HG03196 (cell line): Measurements from ENCODE around the gene TIRAP.
"Not testable (repeated sequence)": the region's sequence is repeated elsewhere in the genome, so short reads cannot be mapped to it uniquely, and the experiment has no call there.

ENCODE experiments used
- ATAC-seq: cut with Tn5 transposase; IDR thresholded peaks from one replicate; pipeline ENCODE4 v1.9.1; 2021; ENCODE audit not compliant: unreplicated experiment

TIRAP gene

DNA sequence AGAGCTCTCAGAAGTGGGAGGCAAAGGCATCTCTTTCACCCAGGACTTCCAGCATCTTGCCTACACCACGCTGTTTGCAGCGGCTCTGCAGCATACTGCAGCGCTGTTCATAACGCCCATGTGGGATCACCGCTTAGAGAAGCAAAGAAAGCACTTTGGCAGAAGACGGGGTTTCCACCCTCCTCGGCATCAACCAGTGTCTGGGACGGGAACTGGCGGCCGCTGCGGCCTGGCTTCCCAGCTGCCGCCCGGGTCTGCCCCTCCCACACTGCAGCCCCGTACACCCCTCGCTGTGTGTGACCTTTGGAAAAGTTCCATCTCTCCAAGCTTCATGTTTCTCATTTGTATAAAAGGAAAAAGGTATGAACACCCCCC, 545 bp upstream of the TIRAP start:
- no peak for ATAC-seq

DNA sequence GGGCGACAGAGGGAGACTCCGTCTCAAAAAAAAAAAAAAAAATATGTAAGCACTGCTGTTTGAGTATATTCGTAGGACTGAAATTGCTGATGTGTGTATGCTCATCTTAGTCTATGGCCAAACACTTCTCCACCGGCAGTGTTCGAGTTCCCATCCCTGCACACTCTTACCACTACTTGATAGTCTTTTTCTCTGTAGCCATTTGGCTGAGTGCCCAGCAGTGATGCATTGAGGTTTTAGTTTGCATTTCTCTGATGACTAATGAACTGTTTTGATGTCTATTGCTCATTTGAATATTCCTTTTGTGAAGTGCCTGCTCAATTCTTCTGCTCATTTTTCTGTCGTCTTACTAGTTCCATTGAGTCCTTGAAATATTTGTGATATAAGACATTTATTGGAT, 1.9 kb downstream of the TIRAP start:
- ATAC-seq: peak; percentile 40

DNA sequence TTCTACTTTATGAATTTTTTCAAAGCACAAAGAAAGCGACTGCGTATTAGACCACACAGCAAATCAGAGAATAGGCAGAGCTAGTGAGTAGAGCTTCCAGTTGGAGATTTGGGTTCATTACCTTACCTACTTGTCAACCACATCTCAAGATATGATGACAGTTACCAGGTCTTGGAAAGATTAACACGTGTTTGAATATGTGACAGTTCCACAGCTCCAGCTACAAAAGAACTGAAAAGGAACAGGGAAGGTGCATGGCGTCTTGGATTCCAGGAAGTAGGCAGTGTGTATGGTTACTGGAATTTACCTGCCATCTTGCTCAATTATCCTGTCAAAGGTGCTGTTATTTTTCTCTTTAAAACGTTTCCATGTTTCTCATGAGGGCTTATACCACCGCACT, 5.3 kb downstream of the TIRAP start:
- ATAC-seq: no peak

DNA sequence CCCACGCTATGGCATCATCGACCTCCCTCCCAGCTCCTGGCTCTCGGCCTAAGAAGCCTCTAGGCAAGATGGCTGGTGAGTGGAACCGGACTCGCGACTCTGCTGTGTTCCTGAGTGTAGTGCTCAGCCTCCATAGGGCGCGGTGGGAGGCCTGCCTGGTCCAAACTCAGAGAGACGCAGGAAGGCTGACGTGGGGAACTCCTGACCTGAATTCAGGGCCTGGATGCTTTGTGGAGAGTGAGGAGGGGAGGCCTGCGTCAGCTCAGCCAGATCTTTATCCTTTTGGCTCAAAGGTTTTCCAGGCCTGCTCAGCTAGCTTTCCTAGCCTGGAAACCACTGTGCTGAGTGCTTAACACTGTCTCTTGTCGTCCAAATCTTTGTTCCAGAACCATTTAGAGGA, 8.0 kb downstream of the TIRAP start:
- ATAC-seq: no peak

DNA sequence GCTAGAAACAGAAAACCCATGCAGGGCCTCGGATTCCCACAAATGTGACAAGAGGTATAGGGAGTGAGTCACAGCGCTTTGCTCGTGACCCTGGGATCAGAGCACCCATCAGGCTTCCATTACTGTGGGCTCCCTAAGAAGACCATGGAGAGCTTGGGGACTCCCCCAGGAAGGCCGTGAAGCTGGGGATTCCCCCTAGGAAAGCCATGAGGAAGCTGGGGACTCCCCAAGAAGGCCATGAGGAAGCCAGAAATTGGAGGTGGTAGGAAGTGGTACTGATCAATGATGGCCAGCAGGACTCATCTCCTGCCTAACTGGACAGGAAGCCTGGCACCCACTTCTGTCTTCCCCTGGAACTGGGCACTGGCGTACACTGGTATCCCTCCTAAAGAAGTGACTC, 10.8 kb downstream of the TIRAP start:
- no peak for ATAC-seq

DNA sequence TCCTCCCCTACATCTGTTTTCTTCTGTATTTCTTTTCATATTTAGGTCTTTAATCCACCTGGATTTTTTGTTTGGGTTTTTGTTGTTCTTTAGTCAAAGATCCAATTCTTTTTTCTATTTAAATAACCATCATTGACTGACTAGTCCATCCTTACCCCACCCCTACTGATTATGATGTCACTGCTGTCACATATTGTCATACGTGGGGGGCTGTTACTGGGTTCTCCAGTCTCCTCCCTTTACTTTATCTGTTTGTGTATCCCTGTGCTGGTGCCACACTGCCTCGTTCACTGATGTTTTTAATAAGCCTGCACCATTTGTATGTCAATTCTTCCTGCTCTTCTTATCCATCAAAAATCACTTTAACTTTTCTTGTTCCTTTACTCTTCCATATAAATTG, 14.1 kb downstream of the TIRAP start:
- no peak for ATAC-seq

DNA sequence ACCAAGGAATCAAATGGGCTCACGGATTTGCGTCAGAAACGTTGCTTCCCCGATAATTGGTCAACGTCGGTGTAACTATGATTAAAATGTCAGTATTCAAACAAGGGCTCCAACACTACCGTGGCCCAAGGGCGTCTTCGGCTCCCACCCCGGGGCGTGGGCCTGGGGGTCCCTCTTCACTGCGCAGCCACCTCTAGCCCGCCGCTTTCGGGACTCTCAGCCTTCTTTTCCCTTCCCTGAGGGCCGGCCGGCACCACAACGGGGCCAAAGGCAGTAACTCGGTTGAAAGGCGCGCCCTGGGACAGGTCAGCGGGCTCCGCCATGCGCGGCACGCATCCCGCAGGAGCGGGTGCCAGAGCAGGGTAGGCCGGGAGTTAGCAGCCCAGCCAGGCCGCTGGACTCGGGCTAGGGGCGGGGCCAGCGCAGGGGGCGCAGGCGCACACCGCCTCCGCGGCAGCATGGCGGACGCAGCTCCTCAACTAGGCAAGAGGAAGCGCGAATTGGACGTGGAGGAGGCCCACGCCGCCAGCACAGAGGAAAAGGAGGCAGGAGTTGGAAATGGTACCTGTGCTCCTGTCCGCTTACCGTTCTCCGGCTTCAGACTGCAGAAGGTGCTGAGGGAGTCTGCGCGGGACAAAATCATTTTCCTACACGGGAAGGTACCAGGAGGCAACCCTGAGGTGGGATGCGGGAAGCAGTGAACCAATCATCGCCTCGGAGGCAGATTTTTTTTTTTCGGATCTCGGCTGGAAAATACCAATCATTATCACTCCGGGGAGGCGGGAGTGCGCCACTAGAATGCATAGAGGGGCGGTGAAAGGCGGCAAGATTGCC, 20.9 kb downstream of the TIRAP start, which contains the start of gene DCPS:
TSS of gene DCPS (plus strand) at position 438 of the 834 bp plus-strand sequence. CDS start at position 459, 21 bp downstream.
- peak; percentile 92 for ATAC-seq

DNA sequence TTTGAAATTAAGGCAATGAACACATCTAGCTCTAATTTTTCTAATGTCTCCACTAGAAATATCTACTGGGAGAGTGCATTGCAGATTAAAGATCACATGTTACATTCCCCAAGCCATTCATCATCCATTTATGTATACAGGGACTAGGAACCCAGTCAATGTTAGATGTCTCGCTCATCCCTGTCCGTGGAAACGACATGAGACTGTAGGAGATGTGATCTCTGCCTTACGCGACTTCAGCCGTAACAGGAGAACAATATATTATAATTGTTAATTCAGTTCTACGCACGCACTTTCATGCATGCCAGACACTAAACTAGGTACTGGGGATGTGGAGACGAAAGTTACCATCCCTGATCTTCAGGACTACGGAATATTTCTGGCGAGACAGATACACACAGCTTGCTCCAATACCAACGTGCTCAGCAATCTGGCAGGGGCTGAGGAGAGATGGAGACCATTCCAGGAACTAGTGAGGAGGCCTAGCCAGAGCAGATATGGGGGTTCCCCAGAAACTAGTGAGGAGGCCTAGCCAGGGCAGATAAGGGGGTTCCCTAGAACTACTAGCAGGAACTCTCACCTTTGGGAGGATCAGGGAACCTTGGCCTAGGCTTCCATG, 21.7 kb downstream of the TIRAP start:
- no peak for ATAC-seq

DNA sequence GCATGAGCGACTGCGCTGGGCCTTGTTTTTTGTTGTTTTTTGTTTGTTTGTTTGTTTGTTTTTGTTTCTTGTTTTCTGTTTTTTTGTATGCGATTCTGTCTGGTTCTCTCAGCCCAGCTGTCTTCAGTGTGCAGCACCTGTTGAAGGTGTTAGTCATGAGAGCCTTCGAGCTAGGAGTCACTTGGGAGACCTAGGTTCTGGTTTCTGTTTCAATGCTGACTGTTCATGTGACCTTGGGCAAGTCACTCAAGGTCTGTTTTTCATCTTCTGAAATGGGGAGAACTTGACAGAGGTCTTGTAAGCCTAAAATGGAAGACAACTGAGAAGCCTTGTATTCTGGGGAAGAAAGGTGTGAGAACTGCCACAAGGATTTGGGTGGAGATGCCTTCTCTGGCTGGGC, 22.8 kb downstream of the TIRAP start:
- ATAC-seq: peak; percentile 43

DNA sequence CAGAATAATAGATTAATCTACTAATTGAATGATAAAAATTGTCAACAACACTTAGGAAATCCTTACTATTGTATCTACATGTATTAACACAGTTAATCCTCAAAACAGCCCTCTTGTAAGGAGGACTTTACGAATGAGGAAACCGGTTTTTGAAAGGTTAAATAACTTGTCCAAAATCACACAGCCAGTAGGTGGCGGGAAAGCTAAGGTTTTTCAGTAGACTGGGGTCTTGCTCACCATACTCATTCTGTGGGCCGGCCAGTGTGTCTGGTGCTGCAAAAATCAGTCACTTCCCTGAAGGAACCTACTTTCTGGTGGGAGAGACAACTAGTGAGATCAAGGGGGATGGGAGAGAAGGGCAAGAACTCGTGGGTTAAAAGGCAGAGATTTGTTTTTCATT, 24.8 kb downstream of the TIRAP start:
- no peak for ATAC-seq

DNA sequence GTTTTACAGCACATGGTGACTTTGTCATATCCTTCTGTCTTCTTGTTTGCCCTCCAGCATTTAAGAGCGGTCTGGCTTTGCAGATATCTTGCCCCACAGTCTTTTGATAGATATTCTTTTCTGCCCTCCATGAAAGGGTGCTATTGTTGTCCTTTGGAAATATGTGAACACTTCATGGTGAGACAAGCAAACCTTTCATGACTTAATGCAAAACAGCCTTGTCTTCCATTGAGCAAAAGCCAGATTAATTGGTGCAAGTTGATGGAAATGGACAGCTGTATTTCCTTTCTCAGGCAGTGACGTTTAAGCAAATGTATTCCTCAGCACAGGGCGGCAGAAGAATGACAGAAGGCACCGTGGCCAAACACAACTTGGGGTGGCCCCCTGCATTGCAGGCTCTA, 25.4 kb downstream of the TIRAP start:
- no peak for ATAC-seq

DNA sequence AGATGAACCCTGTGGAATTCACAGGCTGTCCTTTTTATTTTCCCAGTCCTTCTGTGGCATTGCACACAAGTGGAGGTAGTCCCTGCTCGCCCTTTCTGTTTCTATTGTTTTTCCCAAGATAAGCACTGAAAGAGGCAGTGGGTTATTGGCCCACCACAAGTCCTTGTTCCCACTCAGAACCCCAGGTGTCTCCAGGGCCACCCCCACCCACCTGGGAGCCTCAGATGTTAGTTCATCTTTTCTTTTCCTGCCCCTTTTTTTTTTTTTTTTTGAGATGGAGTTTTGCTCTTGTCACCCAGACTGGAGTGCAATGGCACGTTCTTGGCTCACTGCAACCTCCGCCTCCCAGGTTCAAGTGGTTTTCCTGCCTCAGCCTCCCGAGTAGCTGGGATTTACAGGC, 25.9 kb downstream of the TIRAP start:
- not testable (repeated sequence) for ATAC-seq

DNA sequence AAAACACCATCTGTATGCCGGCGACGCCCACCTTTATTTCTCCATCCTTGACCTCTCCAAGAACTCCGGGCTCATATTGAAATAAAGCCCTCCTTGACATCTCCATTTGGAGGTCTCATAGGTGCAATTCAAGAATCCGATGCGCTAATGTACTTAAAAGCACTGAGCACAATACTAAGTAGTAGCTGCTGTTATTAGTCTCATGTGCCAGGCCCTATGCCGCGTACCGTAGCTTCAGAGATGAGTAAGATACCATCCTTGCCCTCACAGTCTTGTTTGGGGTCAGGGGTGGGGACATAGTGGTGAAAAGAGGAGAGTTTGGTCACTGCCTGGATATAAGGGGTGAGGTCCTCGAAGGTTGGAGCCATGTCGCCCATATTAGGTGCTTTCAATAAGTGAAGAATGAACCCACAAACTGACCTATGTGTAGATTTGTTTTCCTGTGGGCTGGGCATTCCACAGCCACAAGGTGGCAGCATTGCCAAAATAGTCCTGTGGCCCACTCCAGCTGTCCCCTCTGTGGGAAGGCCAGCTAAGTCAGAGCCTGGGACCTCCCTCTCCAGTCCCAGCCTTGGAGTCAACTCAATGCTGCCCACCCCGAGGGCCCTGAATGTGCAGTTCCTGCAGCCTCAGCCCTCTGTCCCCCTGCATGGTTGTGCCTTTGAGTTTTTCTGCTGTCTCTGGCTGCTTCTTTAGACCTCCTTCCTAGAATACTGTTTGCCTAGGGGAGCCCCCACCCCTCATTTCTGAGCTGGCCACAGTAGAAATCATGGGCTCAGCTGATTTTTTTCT, 27.5 kb downstream of the TIRAP start:
- ATAC-seq: peak; percentile 46

DNA sequence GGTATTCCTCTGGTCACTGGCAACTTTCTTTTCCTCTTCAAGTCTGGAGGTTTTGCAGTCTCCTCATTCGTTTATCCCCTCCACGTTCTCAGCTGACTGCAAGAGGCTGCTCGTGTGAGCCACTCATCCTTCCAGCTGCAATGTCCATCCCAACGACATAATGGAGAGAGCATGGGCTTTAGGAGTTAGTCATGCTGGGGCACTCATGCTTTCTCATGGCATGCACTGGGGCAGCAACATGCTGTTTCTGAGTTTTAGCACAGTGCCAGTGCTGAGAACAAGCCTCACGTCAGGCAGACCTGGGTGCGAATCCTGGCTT, 28.1 kb downstream of the TIRAP start:
- ATAC-seq: no peak

DNA sequence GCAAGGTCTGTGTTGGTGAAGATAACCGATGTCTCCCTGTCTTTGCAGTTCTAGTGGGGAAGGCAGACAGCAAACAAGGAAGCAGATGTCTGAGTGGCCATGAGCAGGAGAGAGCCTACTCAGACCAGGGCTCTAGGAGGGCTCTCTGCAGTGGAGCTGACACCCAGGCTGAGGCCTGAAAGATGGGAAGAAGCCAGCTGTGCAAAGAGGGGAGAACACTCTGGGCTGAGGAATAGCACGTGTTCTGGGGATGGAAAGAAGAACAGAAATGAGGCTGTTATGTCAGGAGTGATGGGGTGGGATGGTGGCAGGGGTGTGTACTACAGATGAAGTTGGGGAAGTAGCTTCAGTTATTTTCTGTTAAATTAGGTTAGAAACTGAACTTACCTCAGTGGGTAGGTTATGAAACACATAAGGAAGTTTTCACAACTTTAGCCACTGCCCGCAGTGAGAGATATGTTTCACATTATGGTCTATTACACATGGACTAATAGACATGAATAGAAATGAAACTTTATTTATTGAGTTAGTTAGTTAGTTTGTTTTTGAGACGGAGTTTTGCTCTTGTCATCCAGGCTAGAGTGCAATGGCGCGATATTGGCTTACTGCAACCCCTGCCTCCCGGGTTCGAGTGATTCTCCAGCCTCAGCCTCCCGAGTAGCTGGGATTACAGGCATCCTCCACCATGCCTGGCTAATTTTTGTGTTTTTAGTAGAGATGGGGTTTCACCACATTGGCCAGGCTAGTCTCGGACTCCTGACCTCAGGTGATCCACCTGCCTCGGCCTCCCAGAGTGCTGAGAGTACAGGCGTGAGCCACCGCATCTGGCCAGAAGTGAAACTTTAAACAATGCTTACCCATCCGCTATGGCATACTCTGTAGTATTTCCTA, 28.8 kb downstream of the TIRAP start:
- ATAC-seq: peak; percentile 65

DNA sequence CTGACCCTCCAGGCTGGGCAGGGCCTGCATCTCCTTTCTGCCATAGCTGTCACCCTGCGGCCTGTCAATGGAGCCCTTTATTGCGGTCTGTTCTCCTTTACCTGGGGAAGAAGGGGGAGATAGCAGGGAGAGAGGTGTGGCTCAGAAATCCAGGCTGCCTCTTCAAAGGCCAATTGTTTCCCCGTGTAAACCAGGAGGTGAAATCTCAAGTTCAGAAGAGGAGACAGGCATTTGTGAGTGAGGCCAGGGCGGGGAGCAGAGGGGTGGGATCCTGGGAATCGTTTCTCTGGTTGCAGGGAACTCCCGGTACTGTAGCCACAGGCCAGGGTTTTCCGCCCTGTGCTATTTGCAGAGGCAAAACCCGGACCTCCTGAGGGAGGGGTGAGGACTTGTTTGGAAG, 30.1 kb downstream of the TIRAP start:
- ATAC-seq: no peak

DNA sequence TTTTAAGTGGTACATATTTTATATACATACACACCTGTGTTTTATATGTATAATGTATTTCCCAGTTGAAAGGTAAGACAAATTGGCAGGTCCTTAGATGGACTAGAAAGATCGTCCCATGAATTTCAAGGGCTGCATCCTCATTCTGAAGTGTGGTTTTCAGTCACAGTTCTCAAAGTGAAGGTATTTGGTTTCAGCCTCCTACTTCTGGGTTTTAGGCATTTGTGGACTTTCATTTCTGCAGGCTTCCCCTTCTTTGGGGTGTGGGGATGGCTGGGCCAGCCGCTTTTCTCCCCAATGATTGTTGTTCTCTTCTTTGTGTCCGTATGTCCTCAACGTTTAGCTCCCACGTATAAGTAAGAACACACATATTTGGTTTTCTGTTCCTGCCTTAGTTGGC, 30.9 kb downstream of the TIRAP start:
- ATAC-seq: no peak

DNA sequence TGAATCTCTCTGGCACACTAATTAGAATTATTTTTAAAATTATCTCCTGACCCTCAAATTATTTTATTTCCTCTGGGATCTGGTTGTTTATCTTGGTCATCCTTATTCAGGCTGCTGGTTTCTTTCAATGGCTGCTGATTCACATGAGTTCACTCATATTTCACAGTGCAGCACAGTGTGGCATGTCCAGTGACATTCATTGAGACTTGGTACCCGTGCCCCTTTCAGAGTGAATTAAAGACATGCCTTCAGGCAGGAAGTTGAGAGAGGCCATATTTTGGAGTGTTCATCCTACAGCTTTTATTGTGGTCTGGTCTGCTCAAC, 34.5 kb downstream of the TIRAP start:
- ATAC-seq: no peak

DNA sequence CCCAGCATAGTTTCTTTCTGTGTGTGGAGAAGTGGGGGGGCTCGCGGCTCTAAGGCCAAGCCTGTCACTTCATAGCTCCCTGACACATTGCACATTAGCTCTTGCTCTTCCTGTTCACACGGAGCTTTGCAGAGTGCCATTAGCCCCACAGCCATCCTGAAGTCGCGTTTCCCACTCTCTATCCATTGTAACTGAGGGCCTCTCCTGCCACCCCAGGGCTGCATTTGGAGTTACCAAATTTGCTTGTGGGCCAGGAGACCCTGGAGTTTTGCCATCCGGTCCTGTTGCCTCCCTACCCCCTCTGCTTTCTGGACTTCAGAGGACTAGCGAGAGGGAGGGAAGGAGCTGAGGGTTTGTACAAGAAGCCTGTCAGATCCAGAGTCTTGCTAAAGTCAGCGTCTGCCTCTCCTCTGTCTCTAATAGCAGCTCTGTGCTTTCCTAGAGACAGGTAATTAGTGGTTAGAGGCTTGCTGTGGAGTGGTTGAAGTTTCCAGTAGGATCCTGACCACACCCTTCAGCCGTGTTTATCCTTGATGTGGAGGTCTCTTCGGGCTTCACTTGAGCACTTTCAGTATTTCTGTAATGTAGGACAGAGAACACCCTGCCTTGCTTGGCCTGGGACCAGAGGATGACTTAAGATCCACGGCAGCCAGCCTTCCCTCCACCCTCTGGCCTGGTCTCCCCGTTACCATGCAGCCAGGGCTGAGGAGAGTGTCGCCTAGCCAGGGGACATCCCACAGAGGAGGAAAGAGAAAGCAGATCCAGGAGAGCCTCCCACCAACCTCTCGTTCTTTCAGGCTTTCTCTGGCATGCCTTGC, 35.1 kb downstream of the TIRAP start:
- ATAC-seq: peak; percentile 42
